ENCODE results near the gene TINAGL1.

The TINAGL1 gene

GRCh38 chr1:31576201-31576669 lies at the start of gene TINAGL1:
TINAGL1 (plus strand) TSS chr1:31576515; CDS start chr1:31577149, 634 bp downstream.
- H3K27ac ChIP-seq, result peak within 1 kb of the TSS; percentile 79
- no peak for TF ChIP-seq CTCF (IDR thresholded peaks at IDR 0.05)
- no peak for TF ChIP-seq ZFX (IDR thresholded peaks at IDR 0.05; ENCODE audit: borderline replicate concordance)

- H3K27ac ChIP-seq, result no peak overlapping the region
- no peak for TF ChIP-seq ZFX (IDR thresholded peaks at IDR 0.05; ENCODE audit: borderline replicate concordance)
- no peak for TF ChIP-seq CTCF (IDR thresholded peaks at IDR 0.05)
These were observed 46.2 kb upstream of the TINAGL1 start for GRCh38 chr1:31529999-31530684.

GRCh38 chr1:31531177-31531999 lies 44.9 kb upstream of the TINAGL1 start:
- no peak overlapping the region for H3K27ac ChIP-seq
- TF ChIP-seq ZFX (IDR thresholded peaks at IDR 0.05; ENCODE audit: borderline replicate concordance) (no peak), CTCF (IDR thresholded peaks at IDR 0.05) (no peak)

- TF ChIP-seq CTCF (IDR thresholded peaks at IDR 0.05) (no peak), ZFX (IDR thresholded peaks at IDR 0.05; ENCODE audit: borderline replicate concordance) (no peak)
These were observed 44.1 kb upstream of the TINAGL1 start for GRCh38 chr1:31532173-31532572.

GRCh38 chr1:31535561-31535960 lies 40.8 kb upstream of the TINAGL1 start:
- H3K27ac ChIP-seq, result no peak overlapping the region
- TF ChIP-seq CTCF (IDR thresholded peaks at IDR 0.05) (no peak), ZFX (IDR thresholded peaks at IDR 0.05; ENCODE audit: borderline replicate concordance) (no peak)

More at GRCh38 chr1:31532173-31532572, 44.1 kb upstream of the TINAGL1 start:
- H3K27ac ChIP-seq, result no peak overlapping the region

- TF ChIP-seq CTCF (IDR thresholded peaks at IDR 0.05) (no peak), ZFX (IDR thresholded peaks at IDR 0.05; ENCODE audit: borderline replicate concordance) (no peak)
- no peak overlapping the region for H3K27ac ChIP-seq
These were observed 37.0 kb upstream of the TINAGL1 start for GRCh38 chr1:31539329-31539728.

GRCh38 chr1:31541194-31541593 lies 35.1 kb upstream of the TINAGL1 start:
- TF ChIP-seq ZFX (IDR thresholded peaks at IDR 0.05; ENCODE audit: borderline replicate concordance) (no peak), CTCF (IDR thresholded peaks at IDR 0.05) (no peak)
- H3K27ac ChIP-seq, result no peak overlapping the region

Data from 22Rv1 (cell line).